ENCODE measurements around the gene ACTL6B. TPM values are rescaled to one million over a fixed set of nuclear protein-coding genes. Genes with fewer than 3 reads are reported as not detected.

ACTL6B gene
- total and polyA plus RNA-seq, 2 of the 13 experiments (the other 11 are each of a cell fraction or from before 2014, with no cell fraction given), result not detected

DNA sequence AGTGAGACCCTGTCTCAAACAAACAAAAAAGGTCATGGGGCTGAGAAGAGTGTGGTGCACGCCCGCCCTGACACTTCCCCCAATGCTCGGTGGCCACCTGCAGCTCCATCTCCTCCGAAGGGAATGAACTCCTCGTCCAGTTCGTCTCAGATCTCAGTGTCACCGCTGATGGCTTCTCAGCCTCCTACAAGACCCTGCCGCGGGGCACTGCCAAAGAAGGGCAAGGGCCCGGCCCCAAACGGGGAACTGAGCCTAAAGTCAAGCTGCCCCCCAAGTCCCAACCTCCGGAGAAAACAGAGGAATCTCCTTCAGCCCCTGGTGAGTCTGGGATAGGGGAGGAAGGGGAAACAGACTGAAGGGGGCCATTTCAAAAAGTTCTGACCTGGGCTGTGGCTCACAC, 49.9 kb downstream of the ACTL6B start:
- TF ChIP-seq ZNF589 (CRISPR knock-in tag; conservative IDR thresholded peaks at IDR 0.05) (no peak), ZFP37 (CRISPR knock-in tag; IDR thresholded peaks at IDR 0.05; ENCODE audit: borderline replicate concordance) (no peak), TARDBP (CRISPR knock-in tag; IDR thresholded peaks at IDR 0.05) (no peak), ZNF224 (CRISPR knock-in tag; IDR thresholded peaks at IDR 0.05) (no peak), MZF1 (CRISPR knock-in tag; IDR thresholded peaks at IDR 0.05; ENCODE audit: borderline replicate concordance) (no peak), ZBTB1 (CRISPR knock-in tag; IDR thresholded peaks at IDR 0.05; ENCODE audit: borderline replicate concordance) (no peak), SATB2 (CRISPR knock-in tag; IDR thresholded peaks at IDR 0.05) (no peak), NR3C1 (CRISPR knock-in tag; IDR thresholded peaks at IDR 0.05) (no peak), GATAD1 (CRISPR knock-in tag; IDR thresholded peaks at IDR 0.05) (no peak)
- TF ChIP-seq, protein P1, sequence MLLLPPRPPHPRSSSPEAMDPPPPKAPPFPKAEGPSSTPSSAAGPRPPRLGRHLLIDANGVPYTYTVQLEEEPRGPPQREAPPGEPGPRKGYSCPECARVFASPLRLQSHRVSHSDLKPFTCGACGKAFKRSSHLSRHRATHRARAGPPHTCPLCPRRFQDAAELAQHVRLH (CRISPR knock-in tag; IDR thresholded peaks at IDR 0.05; ENCODE audit: borderline replicate concordance, low read depth), result no peak
- TF ChIP-seq, protein P2, sequence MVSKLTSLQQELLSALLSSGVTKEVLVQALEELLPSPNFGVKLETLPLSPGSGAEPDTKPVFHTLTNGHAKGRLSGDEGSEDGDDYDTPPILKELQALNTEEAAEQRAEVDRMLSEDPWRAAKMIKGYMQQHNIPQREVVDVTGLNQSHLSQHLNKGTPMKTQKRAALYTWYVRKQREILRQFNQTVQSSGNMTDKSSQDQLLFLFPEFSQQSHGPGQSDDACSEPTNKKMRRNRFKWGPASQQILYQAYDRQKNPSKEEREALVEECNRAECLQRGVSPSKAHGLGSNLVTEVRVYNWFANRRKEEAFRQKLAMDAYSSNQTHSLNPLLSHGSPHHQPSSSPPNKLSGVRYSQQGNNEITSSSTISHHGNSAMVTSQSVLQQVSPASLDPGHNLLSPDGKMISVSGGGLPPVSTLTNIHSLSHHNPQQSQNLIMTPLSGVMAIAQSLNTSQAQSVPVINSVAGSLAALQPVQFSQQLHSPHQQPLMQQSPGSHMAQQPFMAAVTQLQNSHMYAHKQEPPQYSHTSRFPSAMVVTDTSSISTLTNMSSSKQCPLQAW (CRISPR knock-in tag; IDR thresholded peaks at IDR 0.05), result no peak
- TF ChIP-seq, protein P3, sequence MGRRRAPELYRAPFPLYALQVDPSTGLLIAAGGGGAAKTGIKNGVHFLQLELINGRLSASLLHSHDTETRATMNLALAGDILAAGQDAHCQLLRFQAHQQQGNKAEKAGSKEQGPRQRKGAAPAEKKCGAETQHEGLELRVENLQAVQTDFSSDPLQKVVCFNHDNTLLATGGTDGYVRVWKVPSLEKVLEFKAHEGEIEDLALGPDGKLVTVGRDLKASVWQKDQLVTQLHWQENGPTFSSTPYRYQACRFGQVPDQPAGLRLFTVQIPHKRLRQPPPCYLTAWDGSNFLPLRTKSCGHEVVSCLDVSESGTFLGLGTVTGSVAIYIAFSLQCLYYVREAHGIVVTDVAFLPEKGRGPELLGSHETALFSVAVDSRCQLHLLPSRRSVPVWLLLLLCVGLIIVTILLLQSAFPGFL (CRISPR knock-in tag; IDR thresholded peaks at IDR 0.05), result no peak
- TF ChIP-seq, protein P4, sequence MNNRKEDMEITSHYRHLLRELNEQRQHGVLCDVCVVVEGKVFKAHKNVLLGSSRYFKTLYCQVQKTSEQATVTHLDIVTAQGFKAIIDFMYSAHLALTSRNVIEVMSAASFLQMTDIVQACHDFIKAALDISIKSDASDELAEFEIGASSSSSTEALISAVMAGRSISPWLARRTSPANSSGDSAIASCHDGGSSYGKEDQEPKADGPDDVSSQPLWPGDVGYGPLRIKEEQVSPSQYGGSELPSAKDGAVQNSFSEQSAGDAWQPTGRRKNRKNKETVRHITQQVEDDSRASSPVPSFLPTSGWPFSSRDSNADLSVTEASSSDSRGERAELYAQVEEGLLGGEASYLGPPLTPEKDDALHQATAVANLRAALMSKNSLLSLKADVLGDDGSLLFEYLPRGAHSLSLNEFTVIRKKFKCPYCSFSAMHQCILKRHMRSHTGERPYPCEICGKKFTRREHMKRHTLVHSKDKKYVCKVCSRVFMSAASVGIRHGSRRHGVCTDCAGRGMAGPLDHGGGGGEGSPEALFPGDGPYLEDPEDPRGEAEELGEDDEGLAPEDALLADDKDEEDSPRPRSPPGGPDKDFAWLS (CRISPR knock-in tag; IDR thresholded peaks at IDR 0.05; ENCODE audit: borderline replicate concordance), result no peak
- H3K36me3 ChIP-seq (replicated peaks in 1 of 2; ENCODE audit: control insufficient read depth in 1 of 2, insufficient read depth in 2 of 2, low read length in 2 of 2), result no peaks in the 10 kb centered on the region
- no peak overlapping the region for H3K9ac ChIP-seq (ENCODE audit: insufficient read depth, low read depth, low read length)
- ATAC-seq (no peak), FAIRE-seq (no peak), DNase-seq (ENCODE audit: low spot score) (no peak)
- in situ Hi-C loops (cut with HindIII; ENCODE audit: extremely low pct_ligation_motif_present, low pct_unique_long_range_greater_than_20kb) (no loop called here), intact Hi-C loops (cut with micrococcal nuclease; ENCODE audit: unreplicated experiment) (no loop called here)
- no peaks in the 10 kb centered on the region for H4K20me1 ChIP-seq (ENCODE audit: insufficient read depth, low read length)
- no peaks in the 10 kb centered on the region for H3K79me2 ChIP-seq (ENCODE audit: insufficient read depth, low read length)
- no peak overlapping the region for H2AFZ ChIP-seq (ENCODE audit: low read length)
- ChIA-PET CTCF (ENCODE audit: low intra/inter-chr PET ratio, low total read pairs) (no interaction called here), POLR2A (interaction anchor here (1.6 kb wide), 1 partner anchor 20 kb away, joined by 6 read pairs; the partner anchor contains the start of genes FBXO24 and LRCH4)
- no TSS peak for BruUV-seq (replicated peaks)
- H3K4me3 ChIP-seq (replicated peaks in 1 of 3; ENCODE audit: insufficient read depth in 1 of 3, low read depth in 2 of 3, low read length in 3 of 3), result no peak overlapping the region
- no peak overlapping the region for H3K4me2 ChIP-seq (ENCODE audit: low read depth, low read length)
- no peak overlapping the region for H3K27ac ChIP-seq (ENCODE audit: extremely low read length, insufficient read depth, low read length)
- no peaks in the 10 kb centered on the region for H3K9me3 ChIP-seq (ENCODE audit: low read length)
- no peaks in the 10 kb centered on the region for H3K27me3 ChIP-seq (ENCODE audit: control insufficient read depth in 1 of 2, insufficient read depth in 2 of 2, low read length in 2 of 2)
- H3K4me1 ChIP-seq (ENCODE audit: insufficient read depth, low read length), result peaks cover 39% of the 10 kb centered on the region
- 83% methylated on average over 12 of the region's 12 CpGs for WGBS (ENCODE audit: low lambda C conversion rate)
